Raji (cell line): ENCODE measurements around the gene CRACR2B.

Source experiments
- POLR2A ChIP-seq: IDR thresholded peaks from 2 replicates; pipeline ENCODE4 v1.6.1; 2011; ENCODE audit warnings: low read depth, low read length, control low read depth; ENCODE audit not compliant: insufficient read depth

CRACR2B gene

DNA sequence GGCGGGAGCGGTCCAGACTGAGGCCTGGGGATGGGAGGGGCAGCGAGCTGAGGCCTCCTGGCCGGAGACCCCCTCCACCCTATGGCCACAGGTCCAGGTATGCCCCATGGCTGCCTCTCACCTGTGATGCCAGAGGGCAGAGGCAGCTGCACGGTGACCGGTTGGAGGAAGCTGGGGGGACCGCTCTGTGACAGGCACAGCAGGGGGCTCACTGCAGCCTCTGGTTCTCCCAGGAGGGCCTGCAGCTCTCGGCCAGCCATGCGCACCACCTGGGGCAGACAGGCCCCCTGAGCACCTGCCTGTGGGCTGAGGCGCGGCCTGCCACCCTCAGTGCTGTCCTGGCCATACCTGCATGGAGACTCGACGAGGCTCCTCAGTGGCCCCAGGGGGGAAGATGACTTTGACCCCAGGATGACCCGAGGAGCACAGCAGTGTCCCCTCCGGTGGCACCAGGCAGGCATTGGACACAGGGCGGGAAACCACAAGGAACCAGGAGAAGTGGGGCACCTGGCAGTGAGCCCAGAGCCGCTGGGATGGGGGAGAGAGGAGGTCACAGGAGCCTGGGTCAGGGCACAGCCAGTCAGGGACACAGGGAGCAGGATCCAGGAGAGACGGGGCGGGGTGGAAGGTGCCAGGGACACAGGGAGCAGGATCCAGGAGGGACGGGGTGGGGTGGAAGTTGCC is 26.5 kb upstream of the CRACR2B start:
- no peak for TF ChIP-seq POLR2A

DNA sequence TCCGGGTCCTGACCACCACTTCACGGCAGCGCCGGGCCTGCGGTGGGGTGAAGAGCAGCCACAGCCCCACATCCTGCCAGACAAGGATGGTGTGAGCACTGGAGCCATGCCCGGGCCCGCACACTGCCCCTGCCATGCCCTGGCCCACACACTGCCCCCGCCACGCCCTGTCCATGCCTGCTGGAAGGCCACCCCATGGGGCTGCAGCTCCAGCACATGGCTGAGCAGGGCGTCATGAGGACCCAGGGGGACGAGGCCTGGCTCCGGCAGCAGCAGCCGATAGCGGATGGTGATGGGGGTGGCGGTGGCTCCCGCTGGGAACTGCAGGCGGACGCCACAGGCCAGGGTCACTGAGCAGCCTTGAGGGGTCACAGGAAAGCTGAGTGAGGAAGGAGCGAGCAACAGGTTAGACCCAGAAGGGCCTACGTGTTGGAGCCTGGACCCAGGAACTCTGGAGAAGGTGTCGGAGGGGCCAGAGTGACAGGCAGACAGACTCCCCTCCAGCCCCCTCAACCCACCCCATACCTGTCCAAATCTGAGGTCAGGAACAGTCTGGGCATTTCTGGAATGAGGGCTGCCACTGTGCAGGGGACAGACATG is 25.6 kb upstream of the CRACR2B start:
- no peak for TF ChIP-seq POLR2A

DNA sequence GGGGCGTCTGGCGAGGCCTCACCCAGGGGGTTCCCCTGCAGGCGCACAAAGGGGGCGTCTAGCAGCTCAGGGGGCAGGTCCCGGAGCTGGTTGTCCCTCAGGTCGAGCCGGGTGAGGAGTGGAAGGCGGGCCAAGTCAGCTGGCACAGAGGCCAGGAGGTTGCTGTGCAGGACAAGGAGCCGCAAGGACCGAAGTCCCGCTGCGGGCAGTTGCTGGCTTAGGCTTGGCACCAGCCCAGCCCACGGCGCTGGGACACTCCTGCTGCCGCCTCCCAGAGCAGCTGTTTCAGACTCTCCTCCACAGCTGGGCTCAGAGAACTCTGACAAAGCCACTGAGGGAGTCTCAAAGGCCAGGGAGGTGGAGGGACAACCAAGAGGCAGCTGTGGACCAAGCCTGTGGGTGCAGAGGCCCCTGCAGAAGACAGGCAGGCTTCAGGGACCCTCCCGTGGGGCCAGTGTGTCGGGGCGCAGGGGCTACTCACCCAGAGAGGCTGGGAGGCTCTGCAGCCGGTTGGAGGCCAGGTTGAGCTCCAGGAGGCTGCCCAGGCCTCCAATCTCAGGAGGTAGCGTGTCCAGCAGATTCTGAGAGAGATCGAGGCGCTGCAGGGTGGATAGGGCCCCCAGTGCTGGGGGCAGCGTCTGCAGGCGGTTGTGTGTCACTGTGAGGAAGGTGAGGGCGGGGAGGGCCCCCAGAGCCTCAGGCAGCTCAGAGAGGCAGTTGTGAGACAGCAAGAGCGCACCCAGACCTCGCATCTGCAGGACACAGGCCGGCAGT is 24.8 kb upstream of the CRACR2B start:
- no peak for TF ChIP-seq POLR2A

DNA sequence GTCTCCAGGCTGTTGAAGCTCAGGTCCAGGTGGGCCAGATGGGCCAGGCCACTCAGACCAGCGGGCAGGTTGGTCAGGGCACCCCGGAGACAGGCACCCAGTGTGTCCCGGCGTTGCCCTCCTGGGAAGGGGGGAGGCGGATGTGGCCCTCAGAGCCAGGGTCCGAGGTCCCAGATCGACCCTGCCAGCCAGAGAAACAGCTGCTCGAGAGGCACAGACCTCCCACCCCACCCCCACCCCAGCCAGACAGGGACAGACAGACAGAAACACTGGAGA is 24.3 kb upstream of the CRACR2B start:
- no peak for TF ChIP-seq POLR2A

DNA sequence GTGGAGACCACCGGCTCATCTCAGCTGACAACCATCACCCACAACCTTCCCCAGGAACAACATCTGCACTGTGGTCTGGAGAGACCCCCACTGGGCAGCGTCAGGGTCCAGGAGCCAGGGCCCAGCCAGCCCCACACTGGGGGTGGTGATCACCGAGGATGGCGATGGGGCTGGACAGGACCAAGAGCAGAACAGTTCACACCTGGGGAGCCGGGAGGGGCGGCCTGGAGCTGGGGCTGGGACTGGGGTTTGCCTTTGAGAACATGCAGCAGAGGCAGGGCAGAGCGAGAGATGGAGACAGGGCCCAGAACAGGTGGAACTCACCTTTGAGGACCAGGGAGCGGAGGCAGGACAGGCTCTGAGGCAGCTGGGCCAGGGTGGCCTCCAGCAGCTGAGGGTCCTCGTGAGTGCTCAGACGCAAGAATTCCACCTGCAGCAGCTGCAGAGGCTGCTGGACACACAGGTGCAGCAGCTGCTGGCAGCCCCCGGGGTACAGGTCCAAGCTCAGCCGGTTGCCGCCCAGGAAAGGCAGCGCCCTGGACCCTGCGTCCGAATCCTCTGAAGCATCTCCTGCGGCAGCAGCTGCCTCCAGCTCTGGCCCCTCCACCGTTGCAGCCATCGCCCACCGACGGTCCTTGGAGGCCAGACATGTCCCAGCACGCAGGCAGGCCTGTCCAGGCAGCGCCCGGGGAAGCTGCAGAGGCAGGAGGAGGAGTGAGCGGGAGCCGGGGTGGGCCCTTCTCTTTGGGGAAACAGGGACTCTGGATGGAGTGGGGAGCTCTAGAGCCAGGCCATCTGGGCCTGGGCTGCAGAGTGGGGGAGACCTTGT is 23.7 kb upstream of the CRACR2B start:
- no peak for TF ChIP-seq POLR2A

DNA sequence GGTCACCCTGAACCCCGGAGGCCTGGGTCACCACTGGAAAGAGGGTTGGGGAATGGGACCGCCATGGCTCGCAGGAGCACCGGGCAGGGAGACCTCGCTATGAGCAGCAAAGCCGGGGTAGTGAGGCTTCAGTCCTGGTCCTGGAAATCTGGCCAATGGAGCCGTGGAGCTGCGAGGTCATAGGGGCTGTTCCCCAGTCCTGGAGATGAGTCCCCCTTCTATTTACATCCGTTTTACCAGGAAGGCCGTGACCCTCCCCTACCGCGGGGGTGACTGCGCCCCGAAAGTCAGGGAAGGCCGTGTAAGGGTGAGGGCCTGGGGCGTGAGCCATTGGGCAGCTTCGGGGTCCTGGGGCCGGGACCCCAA is 23.1 kb upstream of the CRACR2B start:
- no peak; the same call in 1 of the 2 replicates for TF ChIP-seq POLR2A

DNA sequence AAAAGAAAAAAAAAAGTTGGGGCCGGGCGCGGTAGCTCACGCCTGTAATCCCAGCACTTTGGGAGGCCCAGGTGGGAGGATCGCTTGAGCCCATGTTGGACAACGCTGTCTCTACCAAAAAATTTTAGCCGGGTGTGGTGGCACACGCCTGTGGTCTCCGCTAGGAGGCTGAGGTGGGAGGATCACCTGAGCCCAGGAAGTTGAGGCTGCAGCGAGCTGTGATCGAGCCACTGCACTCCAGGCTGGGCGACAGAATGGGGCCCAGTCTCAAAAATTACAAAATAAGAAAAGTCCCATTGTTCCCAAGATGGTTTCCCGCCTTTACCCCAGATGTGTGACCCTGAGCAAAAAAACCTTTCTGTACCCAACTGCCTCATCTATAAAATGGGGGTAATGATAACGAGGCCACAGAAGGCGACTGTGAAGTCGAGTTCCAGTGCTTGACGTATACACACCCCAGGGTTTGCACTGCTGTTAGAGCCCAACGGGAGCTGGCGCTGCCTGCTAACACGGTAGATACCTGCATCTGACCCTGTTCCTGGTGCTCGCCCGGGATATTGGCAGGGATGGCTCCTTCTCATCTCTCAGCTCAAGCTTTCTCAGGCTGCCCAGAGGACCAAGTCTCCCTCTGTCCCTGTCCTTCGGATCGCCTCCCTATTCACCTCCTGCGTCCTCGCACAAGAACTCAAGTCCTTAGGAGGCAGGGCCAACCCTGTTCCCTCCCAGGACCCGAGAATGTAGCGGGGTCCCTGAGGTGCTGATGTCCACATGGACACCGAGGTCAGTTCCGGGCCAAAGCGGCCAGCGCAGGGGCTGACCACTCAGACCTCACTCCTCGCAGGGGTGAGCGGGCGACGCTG is 19.1 kb upstream of the CRACR2B start:
- TF ChIP-seq POLR2A: no peak

DNA sequence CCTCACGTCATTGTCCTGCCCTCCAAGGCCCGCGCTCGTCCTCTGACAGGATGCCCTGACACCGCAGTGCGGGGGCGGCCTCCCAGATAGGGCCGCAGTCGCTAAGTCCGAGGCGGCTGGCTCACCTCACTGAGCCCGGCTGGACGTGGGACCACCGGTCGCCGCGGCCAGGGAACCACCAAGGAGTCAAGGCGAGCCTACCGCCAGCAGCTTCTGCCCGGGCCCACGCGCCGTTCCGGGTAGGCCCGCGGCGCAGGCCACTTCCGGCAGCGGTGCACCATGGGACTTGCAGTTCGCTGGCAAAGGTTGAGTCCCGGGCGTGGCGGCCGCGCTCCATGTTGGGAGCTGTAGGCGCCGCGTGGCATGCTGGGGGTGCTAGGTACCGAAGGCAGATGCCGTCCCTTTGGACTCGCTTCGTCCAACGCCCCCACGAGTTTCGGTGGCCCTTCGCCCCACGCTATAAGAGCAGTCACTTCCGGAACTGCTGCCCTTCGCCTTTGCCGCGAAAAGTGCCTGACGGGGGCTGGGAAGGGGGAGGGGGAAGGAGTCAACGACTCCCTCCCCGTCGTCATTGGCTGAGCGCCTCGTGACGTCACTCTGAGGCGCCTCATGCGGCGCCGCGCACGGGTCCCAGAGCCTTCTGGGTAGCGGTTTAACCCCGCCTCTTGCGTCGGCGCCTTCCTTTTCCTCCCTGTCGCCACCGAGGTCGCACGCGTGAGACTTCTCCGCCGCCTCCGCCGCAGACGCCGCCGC is 18.3 kb upstream of the CRACR2B start, which contains the start of gene RPLP2:
Gene RPLP2, plus strand, starts transcription at position 681 of the 753 bp plus-strand sequence. CDS start 268 bp downstream, outside the sequence.
- TF ChIP-seq POLR2A: peak; percentile 76

DNA sequence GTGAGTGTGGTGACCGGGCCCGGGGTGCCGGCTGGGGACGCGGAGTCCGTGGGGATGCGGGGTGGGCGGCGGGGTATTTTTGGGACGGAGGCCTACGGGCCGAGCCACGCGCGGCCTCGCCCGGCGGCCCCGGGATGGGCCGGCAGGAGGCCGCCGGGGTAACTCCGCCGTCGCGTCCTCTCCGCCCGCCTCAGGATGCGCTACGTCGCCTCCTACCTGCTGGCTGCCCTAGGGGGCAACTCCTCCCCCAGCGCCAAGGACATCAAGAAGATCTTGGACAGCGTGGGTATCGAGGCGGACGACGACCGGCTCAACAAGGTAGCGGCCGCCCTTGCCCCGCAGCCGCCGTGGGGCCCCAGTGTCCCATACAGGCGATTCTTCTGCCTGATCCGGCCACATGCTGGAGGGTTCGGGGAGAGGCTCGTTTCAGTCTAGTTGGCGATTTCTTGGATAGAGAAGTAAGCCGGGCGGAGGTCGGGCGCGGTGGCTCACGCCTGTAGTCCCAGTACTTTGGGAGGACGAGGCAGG is 17.6 kb upstream of the CRACR2B start:
- TF ChIP-seq POLR2A: no peak

DNA sequence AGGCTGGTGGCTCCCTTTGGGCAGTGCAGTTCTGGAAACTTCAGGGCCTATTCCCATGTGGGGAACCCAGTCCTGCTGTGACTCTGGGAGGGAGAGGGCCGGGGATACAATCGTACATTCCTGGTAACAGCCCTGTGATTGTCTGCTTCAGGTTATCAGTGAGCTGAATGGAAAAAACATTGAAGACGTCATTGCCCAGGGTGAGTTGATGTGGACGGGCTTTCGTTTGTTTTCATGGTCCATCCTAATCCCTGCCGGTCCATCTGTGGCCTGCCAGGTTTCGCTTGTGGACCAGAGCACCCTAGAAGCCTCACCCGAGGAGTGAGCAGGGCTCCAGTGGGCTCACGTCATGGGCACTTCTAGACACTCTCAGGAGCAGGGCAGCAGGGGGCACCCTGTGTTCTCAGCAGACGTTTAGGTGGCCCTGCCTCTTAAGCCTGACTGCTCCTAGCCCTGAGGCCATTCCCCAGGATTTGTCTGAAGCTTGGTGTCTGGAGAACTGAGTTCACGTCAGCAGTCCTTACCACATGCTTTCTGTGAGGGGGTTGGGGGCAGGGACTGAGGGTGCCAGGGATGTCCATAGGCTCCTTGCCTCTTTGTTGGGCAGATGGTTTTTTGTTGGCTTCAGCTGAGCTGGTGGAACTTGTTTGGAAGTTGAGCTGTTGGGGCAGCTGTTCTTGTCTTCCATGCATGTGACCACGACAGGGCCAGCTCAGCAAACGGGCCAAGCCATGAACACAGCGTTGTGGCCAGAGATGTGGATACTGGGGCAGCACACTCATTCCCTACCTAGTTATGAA is 16.1 kb upstream of the CRACR2B start:
- TF ChIP-seq POLR2A: no peak

DNA sequence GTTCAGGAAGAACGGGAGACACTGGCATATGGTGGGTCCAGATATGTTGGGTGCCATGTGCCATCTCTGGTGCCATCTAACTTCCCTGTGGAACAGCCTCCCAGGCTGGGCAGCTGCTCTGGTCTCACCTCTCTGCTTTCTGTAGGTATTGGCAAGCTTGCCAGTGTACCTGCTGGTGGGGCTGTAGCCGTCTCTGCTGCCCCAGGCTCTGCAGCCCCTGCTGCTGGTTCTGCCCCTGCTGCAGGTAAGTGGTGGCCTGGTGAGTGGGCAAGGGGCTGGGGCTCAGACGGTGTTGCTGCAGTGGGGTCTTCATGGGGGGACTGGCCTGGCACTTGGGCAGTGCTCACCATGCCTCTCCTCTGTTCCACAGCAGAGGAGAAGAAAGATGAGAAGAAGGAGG is 15.3 kb upstream of the CRACR2B start:
- TF ChIP-seq POLR2A: no peak

DNA sequence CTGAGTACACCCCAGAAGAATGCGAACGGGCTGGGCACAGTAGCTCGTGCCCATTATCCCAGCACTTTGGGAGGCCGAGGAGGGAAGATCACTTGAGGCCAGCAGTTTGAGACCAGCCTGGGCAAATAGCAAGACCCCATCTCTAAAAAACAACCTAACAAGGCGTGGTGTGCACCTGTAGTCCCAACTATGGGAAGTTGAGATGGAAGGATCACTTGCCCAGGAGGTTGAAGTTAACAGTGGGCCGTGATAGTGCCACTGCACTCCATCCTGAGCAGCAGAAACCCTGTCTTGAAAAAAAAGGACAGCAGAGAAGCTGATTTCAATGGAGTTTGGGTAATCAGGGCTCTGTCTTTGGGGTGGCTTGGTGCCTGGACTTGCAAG is 14.7 kb upstream of the CRACR2B start:
- TF ChIP-seq POLR2A: no peak

DNA sequence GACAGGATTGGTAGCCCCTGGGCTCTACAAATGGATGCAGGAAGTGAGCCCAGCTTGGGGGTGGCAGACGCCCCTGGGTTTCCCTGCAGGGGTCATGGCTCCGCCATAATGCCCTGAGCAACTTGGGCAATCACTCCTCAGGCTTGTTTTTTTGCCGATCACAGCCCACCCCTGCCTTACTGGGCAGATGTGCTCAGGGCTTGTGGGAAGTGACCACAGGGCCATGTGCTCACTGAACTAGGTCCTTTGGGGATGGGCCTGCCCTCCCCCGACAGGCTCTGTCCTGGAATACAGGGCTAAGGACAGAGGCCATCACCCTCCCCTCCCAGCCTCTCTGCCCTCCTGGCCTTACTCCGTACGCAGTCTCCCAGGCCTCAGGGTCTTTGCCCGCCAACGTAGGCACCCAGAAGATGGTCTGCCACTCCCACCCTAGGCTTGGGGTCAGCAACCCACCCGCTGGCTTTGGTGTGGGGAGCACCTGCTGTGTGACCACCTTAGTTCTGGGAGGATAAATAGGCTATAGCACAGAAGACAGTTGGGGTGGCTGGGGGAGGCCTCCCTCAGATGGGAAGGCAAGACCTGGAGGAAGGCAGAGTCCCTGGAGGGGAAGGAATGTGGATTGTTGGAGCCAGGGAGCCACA is 14.1 kb upstream of the CRACR2B start:
- TF ChIP-seq POLR2A: no peak
